Measurements from ENCODE around the gene FUT8.

The FUT8 gene

GRCh38 chr14:65622703-65623102 is 210.2 kb downstream of the FUT8 start:
- no peak for TF ChIP-seq CEBPB (IDR thresholded peaks at IDR 0.05)
- no peak for TF ChIP-seq TCF12 (IDR thresholded peaks at IDR 0.05; ENCODE audit: low read depth)
- no peak for TF ChIP-seq MAX (IDR thresholded peaks at IDR 0.05)
- no peak for TF ChIP-seq YY1 (IDR thresholded peaks at IDR 0.05; ENCODE audit: low read depth)
- no peak for TF ChIP-seq TEAD4 (IDR thresholded peaks at IDR 0.05)
- TF ChIP-seq FOXM1 (IDR thresholded peaks at IDR 0.05; ENCODE audit: borderline replicate concordance, low read depth): no peak
- no peak for TF ChIP-seq NFIC (IDR thresholded peaks at IDR 0.05)
- no peak for TF ChIP-seq EGR1 (IDR thresholded peaks at IDR 0.05)
- no peak for TF ChIP-seq ZBTB7A (IDR thresholded peaks at IDR 0.05; ENCODE audit: low read depth)
- no peak for TF ChIP-seq USF1 (IDR thresholded peaks at IDR 0.05)
- TF ChIP-seq EP300 (IDR thresholded peaks at IDR 0.05; ENCODE audit: borderline replicate concordance): no peak
- no peak for TF ChIP-seq RAD21 (IDR thresholded peaks at IDR 0.05; ENCODE audit: low read depth)

GRCh38 chr14:65623759-65624158 is 211.2 kb downstream of the FUT8 start:
- TF ChIP-seq CEBPB (IDR thresholded peaks at IDR 0.05): no peak

GRCh38 chr14:65627315-65627714 is 214.8 kb downstream of the FUT8 start:
- TF ChIP-seq EGR1 (IDR thresholded peaks at IDR 0.05) (no peak), EP300 (IDR thresholded peaks at IDR 0.05; ENCODE audit: borderline replicate concordance) (no peak), YY1 (IDR thresholded peaks at IDR 0.05; ENCODE audit: low read depth) (no peak), ZBTB7A (IDR thresholded peaks at IDR 0.05; ENCODE audit: low read depth) (no peak), CREB1 (IDR thresholded peaks at IDR 0.05; ENCODE audit: low read depth) (no peak), FOXM1 (IDR thresholded peaks at IDR 0.05; ENCODE audit: borderline replicate concordance, low read depth) (no peak), TCF12 (IDR thresholded peaks at IDR 0.05; ENCODE audit: low read depth) (no peak)

- no peak for TF ChIP-seq CEBPB (IDR thresholded peaks at IDR 0.05)
- no peak for TF ChIP-seq CREB1 (IDR thresholded peaks at IDR 0.05; ENCODE audit: low read depth)
- no peak for TF ChIP-seq REST (IDR thresholded peaks at IDR 0.05; ENCODE audit: low read depth)
- TF ChIP-seq EP300 (IDR thresholded peaks at IDR 0.05; ENCODE audit: borderline replicate concordance): no peak
- no peak for TF ChIP-seq TCF12 (IDR thresholded peaks at IDR 0.05; ENCODE audit: low read depth)
- TF ChIP-seq EGR1 (IDR thresholded peaks at IDR 0.05): no peak
- no peak for TF ChIP-seq YY1 (IDR thresholded peaks at IDR 0.05; ENCODE audit: low read depth)
- TF ChIP-seq ZBTB7A (IDR thresholded peaks at IDR 0.05; ENCODE audit: low read depth): no peak
- no peak for TF ChIP-seq NFIC (IDR thresholded peaks at IDR 0.05)
- no peak for TF ChIP-seq RAD21 (IDR thresholded peaks at IDR 0.05; ENCODE audit: low read depth)
- no peak for TF ChIP-seq MAX (IDR thresholded peaks at IDR 0.05)
- TF ChIP-seq TAF1 (IDR thresholded peaks at IDR 0.05; ENCODE audit: low read depth): no peak
- no peak for TF ChIP-seq USF1 (IDR thresholded peaks at IDR 0.05)
- no peak for TF ChIP-seq FOXM1 (IDR thresholded peaks at IDR 0.05; ENCODE audit: borderline replicate concordance, low read depth)
- TF ChIP-seq TEAD4 (IDR thresholded peaks at IDR 0.05): no peak
These were observed 216.1 kb downstream of the FUT8 start for GRCh38 chr14:65628664-65629063.

GRCh38 chr14:65631040-65631439 is 218.5 kb downstream of the FUT8 start:
- TF ChIP-seq TEAD4 (IDR thresholded peaks at IDR 0.05) (no peak), EGR1 (IDR thresholded peaks at IDR 0.05) (no peak), MAX (IDR thresholded peaks at IDR 0.05) (no peak), TCF12 (IDR thresholded peaks at IDR 0.05; ENCODE audit: low read depth) (no peak), YY1 (IDR thresholded peaks at IDR 0.05; ENCODE audit: low read depth) (no peak), TAF1 (IDR thresholded peaks at IDR 0.05; ENCODE audit: low read depth) (no peak), NFIC (IDR thresholded peaks at IDR 0.05) (no peak), ZBTB7A (IDR thresholded peaks at IDR 0.05; ENCODE audit: low read depth) (no peak), EP300 (IDR thresholded peaks at IDR 0.05; ENCODE audit: borderline replicate concordance) (no peak), CREB1 (IDR thresholded peaks at IDR 0.05; ENCODE audit: low read depth) (no peak), CEBPB (IDR thresholded peaks at IDR 0.05) (no peak), REST (IDR thresholded peaks at IDR 0.05; ENCODE audit: low read depth) (no peak), RAD21 (IDR thresholded peaks at IDR 0.05; ENCODE audit: low read depth) (no peak), USF1 (IDR thresholded peaks at IDR 0.05) (no peak), FOXM1 (IDR thresholded peaks at IDR 0.05; ENCODE audit: borderline replicate concordance, low read depth) (no peak)

All from Ishikawa (cell line).